Cardiac muscle cell (in vitro differentiated cells and primary cell): ENCODE results near the gene KRTAP4-4. TPM values are rescaled to one million over a fixed set of nuclear protein-coding genes. Genes with fewer than 3 reads are reported as not detected.
A peak's percentile ranks its signal among the peaks of the same experiment; 100 is the strongest.
"Not testable (repeated sequence)": the region's sequence is repeated elsewhere in the genome, so short reads cannot be mapped to it uniquely, and the experiment has no call there.

Experiments
- DNase-seq, 2 donors: peaks; one replicate each; pipeline versions ENCODE4 v3.0.0 to v3.0.0-alpha.2; 2010 to 2017; ENCODE audit warnings: low read depth in 1 of 2, low spot score in 1 of 2
- H3K27ac ChIP-seq: fragments of 200-600 bp; sonication (generic); 2 replicates; pipeline ENCODE4 v1.5.1; 2016
- H3K27me3 ChIP-seq: fragments of 200-600 bp; sonication (generic); 2 replicates; pipeline ENCODE4 v1.6.0; 2016; ENCODE audit warnings: control low read depth
- H3K36me3 ChIP-seq: fragments of 200-600 bp; sonication (generic); 2 replicates; pipeline ENCODE4 v1.5.1; 2016; ENCODE audit warnings: control low read depth
- H3K4me1 ChIP-seq: fragments of 200-600 bp; sonication (generic); 2 replicates; pipeline ENCODE4 v1.8.1; 2017; ENCODE audit warnings: low read depth, mild to moderate bottlenecking, mixed run types
- H3K4me3 ChIP-seq: fragments of 200-600 bp; sonication (generic); 2 replicates; pipeline ENCODE4 v1.5.1; 2016; ENCODE audit warnings: mild to moderate bottlenecking
- H3K9me3 ChIP-seq: fragments of 200-600 bp; sonication (generic); 2 replicates; pipeline ENCODE4 v1.5.1; 2017; ENCODE audit warnings: low read depth, mild to moderate bottlenecking, control low read depth
- polyA plus RNA-seq: library from polyadenylated mRNA; unstranded; fragments of >200 nt; fragmentation: Nextera tagmentation; extraction: Ambion mirVana; gene quantifications from 2 replicates; pipeline ENCODE4 v1.2.1, GENCODE V29; 2016
- total RNA-seq: library from RNA; depleted of rRNA; stranded (reverse); fragments of >200 nt; gene quantifications from 2 replicates; pipeline ENCODE4 v1.2.3, GENCODE V29; 2016
- TF ChIP-seq, protein P1 (sequence below): IDR thresholded peaks from 2 replicates; pipeline ENCODE4 v1.5.1; 2012; ENCODE audit warnings: low read depth, mild to moderate bottlenecking, low read length

Gene KRTAP4-4
- total and polyA plus RNA-seq, 2 experiments from 2014 or later, result not detected

- Histone ChIP-seq H3K36me3 (no peaks in the 10 kb centered on the region), H3K27me3 (peaks cover 5% of the 10 kb centered on the region), H3K9me3 (no peaks in the 10 kb centered on the region), H3K4me1 (no peaks in the 10 kb centered on the region), H3K27ac (peak overlapping the region; percentile 81), H3K4me3 (no peak overlapping the region)
- TF ChIP-seq, protein P1, sequence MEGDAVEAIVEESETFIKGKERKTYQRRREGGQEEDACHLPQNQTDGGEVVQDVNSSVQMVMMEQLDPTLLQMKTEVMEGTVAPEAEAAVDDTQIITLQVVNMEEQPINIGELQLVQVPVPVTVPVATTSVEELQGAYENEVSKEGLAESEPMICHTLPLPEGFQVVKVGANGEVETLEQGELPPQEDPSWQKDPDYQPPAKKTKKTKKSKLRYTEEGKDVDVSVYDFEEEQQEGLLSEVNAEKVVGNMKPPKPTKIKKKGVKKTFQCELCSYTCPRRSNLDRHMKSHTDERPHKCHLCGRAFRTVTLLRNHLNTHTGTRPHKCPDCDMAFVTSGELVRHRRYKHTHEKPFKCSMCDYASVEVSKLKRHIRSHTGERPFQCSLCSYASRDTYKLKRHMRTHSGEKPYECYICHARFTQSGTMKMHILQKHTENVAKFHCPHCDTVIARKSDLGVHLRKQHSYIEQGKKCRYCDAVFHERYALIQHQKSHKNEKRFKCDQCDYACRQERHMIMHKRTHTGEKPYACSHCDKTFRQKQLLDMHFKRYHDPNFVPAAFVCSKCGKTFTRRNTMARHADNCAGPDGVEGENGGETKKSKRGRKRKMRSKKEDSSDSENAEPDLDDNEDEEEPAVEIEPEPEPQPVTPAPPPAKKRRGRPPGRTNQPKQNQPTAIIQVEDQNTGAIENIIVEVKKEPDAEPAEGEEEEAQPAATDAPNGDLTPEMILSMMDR, result no peak
- DNase-seq, result peak; percentile 3 to 35
Observed at GRCh38 chr17:41153856-41154255, 6.7 kb downstream of the KRTAP4-4 start.

DNA sequence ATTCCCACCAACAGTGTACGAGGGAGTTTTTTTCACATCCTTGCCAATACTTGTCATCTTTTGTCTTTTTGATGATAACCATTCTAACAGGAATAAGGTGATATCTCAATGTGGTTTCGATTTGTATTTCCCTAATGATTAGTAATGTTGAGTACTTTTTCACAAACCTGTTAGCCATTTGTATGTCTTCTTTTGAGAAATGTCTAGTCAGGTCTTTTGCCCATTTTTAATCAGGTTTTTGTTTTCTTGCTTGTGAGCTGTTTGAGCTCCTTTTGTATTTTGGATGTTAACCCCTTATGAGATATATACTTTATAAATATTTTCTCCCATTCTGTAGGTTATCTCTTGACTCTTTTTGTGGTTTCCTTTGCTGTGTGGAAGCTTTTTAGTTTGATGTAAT lies 9.0 kb downstream of the KRTAP4-4 start:
- no peak overlapping the region for H3K27ac ChIP-seq
- no peaks in the 10 kb centered on the region for H3K9me3 ChIP-seq
- H3K36me3 ChIP-seq, result no peaks in the 10 kb centered on the region
- DNase-seq, result no peak
- TF ChIP-seq, protein P1, result no peak
- no peak overlapping the region for H3K4me3 ChIP-seq
- peaks cover 8% of the 10 kb centered on the region for H3K27me3 ChIP-seq
- no peaks in the 10 kb centered on the region for H3K4me1 ChIP-seq

DNA sequence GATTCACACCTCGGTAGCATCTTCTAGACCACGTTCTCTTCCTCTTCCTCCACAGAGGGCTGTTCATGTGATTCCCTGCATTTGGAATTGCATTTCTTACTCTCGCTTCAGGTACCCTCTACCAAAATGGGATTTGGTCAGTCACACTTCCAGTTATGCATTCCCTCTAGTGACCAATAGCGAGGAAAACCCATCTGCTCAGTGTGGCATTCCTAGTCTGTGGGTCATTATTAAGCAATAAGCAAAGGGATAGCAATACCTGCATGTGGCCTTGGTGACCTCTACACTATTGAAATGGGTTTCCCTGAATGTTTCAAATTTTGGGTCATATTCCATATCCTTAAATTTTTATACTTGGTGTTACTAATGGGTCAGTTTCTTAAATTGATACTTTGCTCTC lies 10.5 kb downstream of the KRTAP4-4 start:
- no peaks in the 10 kb centered on the region for H3K4me1 ChIP-seq
- no peaks in the 10 kb centered on the region for H3K9me3 ChIP-seq
- H3K4me3 ChIP-seq, result no peak overlapping the region
- no peak for DNase-seq
- peaks cover 8% of the 10 kb centered on the region for H3K27me3 ChIP-seq
- no peaks in the 10 kb centered on the region for H3K36me3 ChIP-seq
- H3K27ac ChIP-seq, result no peak overlapping the region
- TF ChIP-seq, protein P1, result no peak

DNA sequence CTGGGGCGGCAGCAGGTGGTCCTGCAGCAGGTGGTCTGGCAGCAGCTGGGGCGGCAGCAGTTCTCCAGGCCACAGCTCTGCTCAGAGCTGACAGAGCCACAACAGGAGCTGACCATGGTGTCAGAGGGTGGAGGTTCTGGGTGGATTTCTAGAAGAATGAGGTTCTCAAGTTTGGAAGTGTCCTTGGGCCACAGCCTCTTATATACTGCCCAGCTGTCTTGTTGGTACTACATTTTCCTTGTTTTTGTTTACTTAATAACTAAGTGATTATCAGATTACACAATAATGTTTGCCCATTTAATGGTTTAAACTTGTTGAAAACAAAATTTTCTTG lies 10.9 kb downstream of the KRTAP4-4 start, which contains the start of gene KRTAP4-5:
Gene KRTAP4-5, minus strand, starts transcription at position 174 of the 334 bp plus-strand sequence. Its CDS starts 58 bp downstream, at position 116.
- TF ChIP-seq, protein P1, result no peak
- Histone ChIP-seq H3K9me3 (no peaks in the 10 kb centered on the region), H3K4me1 (no peaks in the 10 kb centered on the region), H3K27ac (no peak within 1 kb of the TSS), H3K27me3 (peaks cover 8% of the 10 kb centered on the region), H3K36me3 (no peaks in the 10 kb centered on the region), H3K4me3 (no peak within 1 kb of the TSS)
- DNase-seq, result no peak

- not testable (repeated sequence) for H3K4me3 ChIP-seq, H3K4me1 ChIP-seq, H3K27ac ChIP-seq, H3K9me3 ChIP-seq, H3K27me3 ChIP-seq, DNase-seq, H3K36me3 ChIP-seq
Observed at GRCh38 chr17:41148971-41149651, 11.4 kb downstream of the KRTAP4-4 start.

DNA sequence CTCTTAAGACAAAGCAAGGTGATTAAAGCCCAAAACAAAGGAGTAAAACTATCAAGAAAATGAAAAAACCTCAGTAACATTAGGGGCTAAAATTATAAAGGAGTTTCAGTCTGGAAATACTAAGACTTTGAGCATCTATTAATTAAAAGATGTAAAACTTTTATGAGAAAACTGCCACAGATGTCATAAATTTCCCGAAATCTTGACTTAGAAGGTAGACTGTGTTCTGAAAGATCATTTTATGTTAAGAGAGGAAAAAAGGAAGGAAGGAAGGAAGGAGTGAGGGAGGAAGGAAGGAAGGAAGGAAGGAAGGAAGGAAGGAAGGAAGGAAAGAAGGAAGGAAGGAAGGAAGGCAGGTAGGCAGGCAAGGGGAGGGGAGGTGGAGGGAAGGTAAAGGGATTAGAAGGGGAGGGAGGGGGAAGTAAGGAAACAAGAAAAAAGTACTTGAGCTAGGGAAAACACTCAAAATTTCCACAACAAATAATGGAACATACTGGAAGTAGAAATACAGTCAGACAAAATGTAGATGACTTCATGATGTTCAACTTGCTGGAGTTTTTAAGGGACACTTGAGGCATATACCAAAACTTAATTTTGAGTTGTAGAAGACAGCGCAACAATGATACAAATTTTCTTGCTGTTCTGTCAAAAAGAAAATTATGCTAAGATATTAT lies 12.9 kb downstream of the KRTAP4-4 start:
- Histone ChIP-seq H3K4me1 (no peaks in the 10 kb centered on the region), H3K36me3 (no peaks in the 10 kb centered on the region), H3K4me3 (no peak overlapping the region), H3K27ac (no peak overlapping the region), H3K27me3 (peaks cover 8% of the 10 kb centered on the region), H3K9me3 (no peaks in the 10 kb centered on the region)
- DNase-seq, result no peak
- TF ChIP-seq, protein P1, result no peak
